LNCaP clone FGC (cell line): ENCODE data around the gene UBE2C.

Source experiments
- DNase-seq: peaks from one replicate; pipeline ENCODE4 v3.0.0-alpha.2; 2011; ENCODE audit warnings: low read depth
- H3K4me3 ChIP-seq: 2 replicates; pipeline ENCODE4 v1.5.1; 2011; ENCODE audit warnings: mild to moderate bottlenecking, low read depth, low read length, control low read depth
- CTCF ChIP-seq: IDR thresholded peaks from 2 replicates; pipeline ENCODE4 v1.5.1; 2012; ENCODE audit warnings: mild to moderate bottlenecking; ENCODE audit not compliant: control insufficient read depth, insufficient read depth; ENCODE audit errors: extremely low read depth

UBE2C gene

GRCh38 chr20:45850238-45850637 lies 37.8 kb downstream of the UBE2C start:
- TF ChIP-seq CTCF: no peak
- H3K4me3 ChIP-seq: no peak overlapping the region
- DNase-seq: no peak

DNA sequence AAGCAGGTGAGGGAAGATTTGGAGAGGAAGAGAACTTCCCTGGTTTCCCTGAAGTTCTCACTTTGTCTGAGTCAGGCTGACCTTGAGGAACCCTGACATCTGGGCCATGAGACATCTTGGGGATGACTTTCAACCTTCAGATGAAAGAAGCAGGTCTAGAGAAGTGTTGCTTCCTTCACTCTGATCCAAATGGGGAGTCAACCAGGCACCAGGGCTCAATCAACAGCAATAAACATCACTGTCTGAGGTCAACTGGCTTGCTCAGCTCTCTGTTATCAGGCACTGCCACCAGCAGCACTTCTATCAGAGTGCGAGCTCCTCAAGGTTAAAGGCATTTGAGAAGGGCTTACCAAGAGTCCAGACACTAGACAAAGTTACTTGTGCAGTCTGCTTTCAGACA lies 38.5 kb downstream of the UBE2C start:
- no peak for DNase-seq
- TF ChIP-seq CTCF: no peak
- H3K4me3 ChIP-seq: no peak overlapping the region

- no peak for DNase-seq
- no peak for TF ChIP-seq CTCF
These were observed 39.1 kb downstream of the UBE2C start for GRCh38 chr20:45851501-45851900.

GRCh38 chr20:45852326-45852725 lies 39.9 kb downstream of the UBE2C start:
- no peak for DNase-seq
- no peak for TF ChIP-seq CTCF
- H3K4me3 ChIP-seq: no peak overlapping the region

More at GRCh38 chr20:45851501-45851900, 39.1 kb downstream of the UBE2C start:
- H3K4me3 ChIP-seq: no peak overlapping the region

DNA sequence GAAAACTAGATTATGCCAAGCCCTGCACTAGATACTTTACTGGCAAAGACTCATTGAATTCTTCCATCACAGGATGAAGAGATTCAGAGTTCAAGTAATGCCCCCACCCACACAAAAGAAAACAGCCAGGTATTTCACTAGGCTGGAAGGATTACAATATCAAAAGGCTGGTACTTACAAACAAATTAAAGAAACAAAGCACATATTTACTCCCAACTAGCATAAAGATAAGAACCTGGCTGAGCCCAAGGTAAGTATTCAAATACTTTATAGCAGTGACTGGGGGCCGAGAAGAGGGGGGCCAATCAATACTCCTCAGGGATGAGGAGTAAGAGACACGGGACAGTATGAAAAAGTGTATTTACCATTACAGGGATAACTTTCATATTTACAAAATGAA lies 41.0 kb downstream of the UBE2C start:
- no peak for TF ChIP-seq CTCF
- DNase-seq: no peak
- H3K4me3 ChIP-seq: no peak overlapping the region

DNA sequence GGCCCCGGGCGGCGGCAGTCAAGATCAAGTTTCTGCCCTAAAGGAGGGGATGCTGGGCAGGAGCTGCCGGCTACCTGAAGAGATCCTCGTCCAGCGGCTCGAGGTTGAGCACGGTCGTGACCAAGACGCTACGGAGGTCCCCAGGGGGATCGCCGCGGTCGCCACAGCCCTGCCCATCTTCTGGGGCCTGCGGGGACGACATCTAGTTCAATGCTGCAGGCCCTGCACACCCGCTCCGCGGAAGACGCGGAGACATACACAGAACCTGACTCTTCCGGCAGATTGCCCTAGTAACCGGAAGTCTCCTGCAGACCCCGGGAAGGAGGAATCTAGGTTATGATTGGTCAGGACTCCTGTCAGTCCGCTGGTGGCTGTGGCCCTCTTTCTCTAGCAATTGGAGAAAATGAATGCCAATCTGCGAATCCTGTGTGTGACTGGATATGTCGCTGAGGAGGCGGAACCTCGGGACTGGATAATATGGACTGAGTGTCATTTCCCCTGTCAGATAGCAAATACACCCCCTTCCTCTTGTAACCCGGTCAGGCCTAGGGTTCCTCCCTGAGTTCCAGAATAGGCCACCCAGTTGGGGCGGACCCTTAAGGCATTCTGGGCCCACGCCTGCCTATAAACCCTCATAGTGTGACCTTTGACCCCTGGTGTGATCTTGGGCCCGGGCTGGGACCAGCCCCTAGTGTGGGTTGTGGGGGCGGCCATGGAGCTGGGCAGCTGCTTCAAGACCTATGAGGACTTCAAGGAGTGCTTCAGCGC lies 44.9 kb downstream of the UBE2C start, which contains the start of the genes ACOT8 and ZSWIM3:
TSS of gene ACOT8 (minus strand) at position 279 of the 768 bp plus-strand sequence. CDS start at position 202, 77 bp downstream.
TSS of gene ZSWIM3 (plus strand) at position 501 of the 768 bp plus-strand sequence. CDS start at position 713, 212 bp downstream.
- DNase-seq: peak; percentile 100
- peak within 1 kb of the TSS; percentile 71 for H3K4me3 ChIP-seq

More for the DNA sequence above, 44.9 kb downstream of the UBE2C start, which contains the start of the genes ACOT8 and ZSWIM3:
- TF ChIP-seq CTCF: no peak
